Peyer's patch (tissue), 4 donors: Measurements from ENCODE around the gene PRDM15. TPM values are rescaled to one million over a fixed set of nuclear protein-coding genes. Genes with fewer than 3 reads are reported as not detected.

Experiments
- DNase-seq, 3 donors: peaks; one replicate each; pipeline ENCODE4 v3.0.0-alpha.2; 2017 to 2019
- H3K27ac ChIP-seq, 4 donors: fragments of 200-600 bp; sonication (generic); one replicate each; pipeline ENCODE4 v1.5.1; 2016 to 2019
- H3K27me3 ChIP-seq, 2 donors: fragments of 200-600 bp; sonication (generic); one replicate each; pipeline ENCODE4 v1.5.1; 2019
- H3K36me3 ChIP-seq, 3 donors: fragments of 200-600 bp; sonication (generic); one replicate each; pipeline ENCODE4 v1.5.1; 2016 to 2019
- H3K4me1 ChIP-seq, 4 donors: fragments of 200-600 bp; sonication (generic); one replicate each; pipeline ENCODE4 v1.5.1; 2016 to 2019
- H3K4me3 ChIP-seq, 4 donors: fragments of 200-600 bp; sonication (generic); 1 replicate in 3 of 4; 2 replicates in 1 of 4; pipeline ENCODE4 v1.5.1; 2016 to 2019; ENCODE audit warnings: mild to moderate bottlenecking in 1 of 4
- H3K9me3 ChIP-seq, 4 donors: fragments of 200-600 bp; sonication (generic); one replicate each; pipeline ENCODE4 v1.5.1; 2016 to 2019; ENCODE audit warnings: mild to moderate bottlenecking in 1 of 4
- POLR2A ChIP-seq, 2 donors: fragments of 450-650 bp; IDR thresholded peaks; one replicate each; pipeline ENCODE4 v1.5.1; 2017; ENCODE audit warnings: antibody characterized with exemption in 2 of 2, mild to moderate bottlenecking in 2 of 2, moderate library complexity in 2 of 2
- total RNA-seq, 4 donors: library from RNA; depleted of rRNA; stranded (reverse); fragments of >200 nt; gene quantifications; one replicate each; pipeline ENCODE4 v1.1.0, GENCODE V29; 2016
- TF ChIP-seq, protein P1 (sequence below), 6 experiments: fragments of 450-650 bp in 4 of 6; fragments of 200-600 bp in 2 of 6; sonication (generic) in 1 of 6; IDR thresholded peaks; one replicate each; pipeline ENCODE4 v1.5.1; 2017 to 2019; ENCODE audit warnings: antibody characterized with exemption in 6 of 6, mild to moderate bottlenecking in 3 of 6, moderate library complexity in 1 of 6

PRDM15 gene
- total RNA-seq, 4 donors from 2014 or later: 9.3 to 47.9 (median 16.9) TPM

DNA sequence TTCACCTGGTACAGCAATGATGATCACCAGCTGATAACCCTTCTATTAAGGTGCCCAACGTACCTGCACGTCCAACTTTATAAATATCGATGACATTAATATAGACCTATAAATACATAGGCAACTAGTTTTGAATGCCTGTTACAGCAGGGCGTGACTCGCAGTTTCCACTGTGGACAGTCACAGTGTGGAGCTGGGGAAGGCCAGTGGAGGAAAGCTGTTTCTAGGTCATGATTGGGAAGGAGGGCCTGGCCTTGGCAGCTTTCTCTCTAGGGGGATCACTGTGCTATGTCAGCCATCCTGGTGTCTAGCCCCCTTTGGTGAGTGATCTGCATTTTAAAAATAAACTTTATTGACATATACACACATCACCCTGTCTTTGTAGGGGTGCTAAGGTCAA lies 4.4 kb upstream of the PRDM15 start:
- Histone ChIP-seq H3K9me3 (no peaks in the 10 kb centered on the region), H3K36me3 (no peaks in the 10 kb centered on the region), H3K27ac (no peak overlapping the region), H3K27me3 (no peaks in the 10 kb centered on the region), H3K4me1 (no peaks in the 10 kb centered on the region), H3K4me3 (no peak overlapping the region)
- TF ChIP-seq, protein P1, sequence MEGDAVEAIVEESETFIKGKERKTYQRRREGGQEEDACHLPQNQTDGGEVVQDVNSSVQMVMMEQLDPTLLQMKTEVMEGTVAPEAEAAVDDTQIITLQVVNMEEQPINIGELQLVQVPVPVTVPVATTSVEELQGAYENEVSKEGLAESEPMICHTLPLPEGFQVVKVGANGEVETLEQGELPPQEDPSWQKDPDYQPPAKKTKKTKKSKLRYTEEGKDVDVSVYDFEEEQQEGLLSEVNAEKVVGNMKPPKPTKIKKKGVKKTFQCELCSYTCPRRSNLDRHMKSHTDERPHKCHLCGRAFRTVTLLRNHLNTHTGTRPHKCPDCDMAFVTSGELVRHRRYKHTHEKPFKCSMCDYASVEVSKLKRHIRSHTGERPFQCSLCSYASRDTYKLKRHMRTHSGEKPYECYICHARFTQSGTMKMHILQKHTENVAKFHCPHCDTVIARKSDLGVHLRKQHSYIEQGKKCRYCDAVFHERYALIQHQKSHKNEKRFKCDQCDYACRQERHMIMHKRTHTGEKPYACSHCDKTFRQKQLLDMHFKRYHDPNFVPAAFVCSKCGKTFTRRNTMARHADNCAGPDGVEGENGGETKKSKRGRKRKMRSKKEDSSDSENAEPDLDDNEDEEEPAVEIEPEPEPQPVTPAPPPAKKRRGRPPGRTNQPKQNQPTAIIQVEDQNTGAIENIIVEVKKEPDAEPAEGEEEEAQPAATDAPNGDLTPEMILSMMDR (IDR thresholded peaks at IDR 0.05): no peak
- no peak for DNase-seq

DNA sequence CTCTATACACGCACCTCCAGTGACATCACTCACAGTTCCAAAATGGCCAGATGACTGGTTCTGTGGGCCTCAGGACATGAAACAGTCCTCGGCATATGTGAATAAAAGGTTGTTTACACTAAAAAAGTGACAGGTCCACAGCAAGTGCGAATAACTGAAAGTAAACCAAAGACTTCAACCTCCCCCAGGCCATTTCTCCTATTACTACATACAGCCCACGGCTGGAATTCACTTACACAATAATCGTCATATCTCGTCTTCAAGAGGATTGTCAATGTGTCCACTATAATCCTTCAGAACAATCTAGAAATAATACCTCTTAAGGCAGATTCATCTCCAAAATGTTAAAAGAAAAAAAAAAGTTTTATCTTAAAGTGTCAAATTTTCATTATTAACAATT lies 1.9 kb upstream of the PRDM15 start:
- no peaks in the 10 kb centered on the region for H3K36me3 ChIP-seq
- no peaks in the 10 kb centered on the region for H3K9me3 ChIP-seq
- no peak for TF ChIP-seq POLR2A (IDR thresholded peaks at IDR 0.05)
- TF ChIP-seq, protein P1 (IDR thresholded peaks at IDR 0.05): no peak
- DNase-seq: no peak
- no peak overlapping the region for H3K4me3 ChIP-seq
- H3K27ac ChIP-seq: no peak overlapping the region
- H3K4me1 ChIP-seq: peaks cover 0 to 15% (median 4%) of the 10 kb centered on the region in 4 donors
- no peaks in the 10 kb centered on the region for H3K27me3 ChIP-seq

DNA sequence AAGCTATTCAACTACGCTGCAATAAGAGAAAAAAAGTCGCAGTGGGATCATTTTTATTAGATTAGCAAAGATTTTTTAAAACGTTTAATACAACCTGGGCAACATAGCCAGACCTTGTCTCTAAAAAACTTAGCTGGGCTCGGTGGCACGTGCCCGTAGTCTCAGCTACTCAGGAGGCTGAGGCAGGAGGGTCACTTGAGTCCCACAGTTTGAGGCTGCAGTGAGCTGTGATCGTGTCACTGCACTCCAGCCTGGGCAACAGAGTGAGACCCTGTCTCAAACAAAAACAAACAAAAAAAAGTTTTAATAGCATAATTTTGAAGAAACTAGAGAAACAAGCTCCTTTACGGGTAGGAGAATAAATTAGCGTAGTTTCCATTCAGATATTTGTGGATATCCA lies 1.0 kb upstream of the PRDM15 start:
- peaks cover 0 to 15% (median 4%) of the 10 kb centered on the region in 4 donors for H3K4me1 ChIP-seq
- TF ChIP-seq, protein P1 (IDR thresholded peaks at IDR 0.05): no peak
- no peak for TF ChIP-seq POLR2A (IDR thresholded peaks at IDR 0.05)
- no peak overlapping the region for H3K27ac ChIP-seq
- H3K36me3 ChIP-seq: no peaks in the 10 kb centered on the region
- peak overlapping the region in 1 of 4 donors; percentile 97 for H3K4me3 ChIP-seq
- H3K9me3 ChIP-seq: no peaks in the 10 kb centered on the region
- H3K27me3 ChIP-seq: no peaks in the 10 kb centered on the region
- DNase-seq: no peak

DNA sequence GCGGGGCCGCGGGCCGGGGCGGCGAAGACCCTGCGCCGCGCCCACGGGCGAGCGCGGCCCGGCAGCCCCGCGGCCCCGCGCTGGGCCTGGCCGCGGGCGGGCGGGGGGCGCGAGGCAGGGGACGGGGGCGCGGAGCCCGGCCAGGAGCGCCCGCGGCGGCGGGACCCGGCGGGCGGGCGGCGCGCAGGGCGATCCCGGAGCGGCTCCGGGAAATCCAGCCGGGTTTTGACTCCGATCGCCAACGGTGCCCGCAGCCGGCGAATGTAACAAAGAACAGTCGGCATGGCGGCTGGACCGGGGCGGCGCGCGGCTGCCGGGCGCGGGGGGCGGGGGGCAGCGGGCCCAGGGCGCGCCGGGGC lies 334 bp downstream of the PRDM15 start:
- TF ChIP-seq POLR2A (IDR thresholded peaks at IDR 0.05): no peak
- TF ChIP-seq, protein P1 (IDR thresholded peaks at IDR 0.05): no peak
- Histone ChIP-seq H3K36me3 (no peaks in the 10 kb centered on the region), H3K4me1 (peaks cover 0 to 15% (median 4%) of the 10 kb centered on the region in 4 donors), H3K27me3 (no peaks in the 10 kb centered on the region), H3K9me3 (no peaks in the 10 kb centered on the region), H3K27ac (peak overlapping the region in 3 of 4 donors; percentile 53 to 94 (median 83)), H3K4me3 (peak overlapping the region; percentile 50 to 97 (median 86))
- peak; percentile 70 to 89 (median 84) for DNase-seq

DNA sequence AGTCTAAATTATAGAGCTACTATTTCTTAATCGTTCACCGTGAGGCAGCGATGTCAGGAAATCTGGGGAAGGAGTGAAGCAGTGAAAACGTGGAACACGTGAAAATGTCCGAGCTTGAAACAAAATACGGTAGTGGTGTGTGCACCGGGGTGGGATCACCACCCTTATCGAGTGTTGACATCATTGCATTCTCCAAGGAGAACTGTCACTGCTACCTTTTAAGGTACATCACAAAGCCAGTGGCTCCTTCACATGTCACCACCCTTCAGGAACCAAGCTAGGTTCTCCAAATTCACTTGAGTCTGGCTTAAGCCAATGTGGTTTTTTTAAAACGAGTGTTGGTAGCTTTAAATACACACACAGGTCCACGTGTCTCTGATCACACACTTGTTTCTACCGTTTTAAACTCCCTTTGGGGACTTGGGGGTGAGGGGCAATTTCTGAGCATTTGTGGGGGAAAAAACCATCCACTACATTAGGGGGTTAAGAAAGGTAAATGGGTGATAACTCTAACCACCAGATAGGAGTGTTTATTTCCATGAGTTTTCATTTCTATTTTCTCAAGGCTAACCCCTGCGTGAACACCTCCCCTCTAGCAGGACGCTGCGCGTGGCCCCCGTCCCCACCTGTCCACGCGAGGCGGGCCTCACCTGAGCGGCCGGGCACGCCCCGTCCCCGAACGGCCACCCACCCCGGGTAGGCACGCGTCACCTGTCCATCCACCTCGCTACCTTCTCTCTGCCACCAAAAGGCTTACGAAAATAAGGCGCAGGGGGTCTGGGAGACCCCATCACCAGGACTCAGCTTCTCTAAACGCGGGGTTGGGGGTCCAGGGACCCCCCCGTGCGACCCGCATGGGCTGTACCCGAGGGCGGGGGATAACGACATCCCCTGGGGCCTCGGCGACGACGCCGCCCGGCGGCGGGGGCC lies 978 bp downstream of the PRDM15 start:
- Histone ChIP-seq H3K27me3 (no peaks in the 10 kb centered on the region), H3K36me3 (no peaks in the 10 kb centered on the region), H3K4me1 (peaks cover 0 to 15% (median 4%) of the 10 kb centered on the region in 4 donors), H3K9me3 (no peaks in the 10 kb centered on the region), H3K4me3 (peak overlapping the region; percentile 50 to 97 (median 86)), H3K27ac (peak overlapping the region in 3 of 4 donors; percentile 44 to 77 (median 53))
- no peak for TF ChIP-seq POLR2A (IDR thresholded peaks at IDR 0.05)
- TF ChIP-seq, protein P1 (IDR thresholded peaks at IDR 0.05): no peak
- peak; percentile 28 to 64 (median 59) for DNase-seq
